HEK293 (cell line): Measurements from ENCODE around the gene GRM4.

Source experiments
- CTCF ChIA-PET: fragments of 350-600 bp; formaldehyde crosslinking; extraction: SDS; loops from one replicate; lab custom pipeline; 2021; ENCODE audit warnings: antibody characterized with exemption; lab: Yijun Ruan, JAX
- POLR2A ChIA-PET: fragments of 300-600 bp; formaldehyde crosslinking; extraction: SDS; loops from one replicate; lab custom pipeline; 2020; ENCODE audit warnings: antibody characterized with exemption, inconsistent platforms; lab: Yijun Ruan, JAX
- H3K27ac ChIP-seq: fragments of 200-500 bp; sonication (Bioruptor generic); 2 replicates; pipeline ENCODE4 v1.5.1; 2014; ENCODE audit warnings: low read depth, low read length, control low read depth, inconsistent platforms; ENCODE audit errors: extremely low read depth
- H3K36me3 ChIP-seq, 2 experiments: fragments of 200-500 bp in 1 of 2; sonication (Bioruptor generic) in 1 of 2; 1 replicate in 1 of 2; 2 replicates in 1 of 2; pipeline ENCODE4 v1.5.1; 2014 to 2017; ENCODE audit warnings: inconsistent platforms in 2 of 2, low read length in 2 of 2; ENCODE audit not compliant: control insufficient read depth in 2 of 2, insufficient read depth in 1 of 2
- H3K4me1 ChIP-seq: fragments of 200-500 bp; sonication (Bioruptor generic); 2 replicates; pipeline ENCODE4 v1.5.1; 2014; ENCODE audit warnings: mild to moderate bottlenecking, low read length, inconsistent platforms; ENCODE audit not compliant: control insufficient read depth, insufficient read depth
- H3K4me3 ChIP-seq: 2 replicates; pipeline ENCODE4 v1.5.1; 2011; ENCODE audit warnings: low read depth, mild to moderate bottlenecking, control low read depth, low read length, moderate library complexity
- H3K9me3 ChIP-seq: fragments of 200-500 bp; sonication (Bioruptor generic); 2 replicates; pipeline ENCODE4 v1.5.1; 2014; ENCODE audit warnings: low read depth, low read length, inconsistent platforms; ENCODE audit not compliant: control insufficient read depth, insufficient read depth
- GLIS1 ChIP-seq: fragments of 450-650 bp; formaldehyde crosslinking; IDR thresholded peaks from 2 replicates; pipeline ENCODE4 v1.5.1; 2016; ENCODE audit warnings: missing biosample characterization, missing genetic modification characterization
- KLF1 ChIP-seq: fragments of 450-650 bp; formaldehyde crosslinking; IDR thresholded peaks from 2 replicates; pipeline ENCODE4 v1.5.1; 2016; ENCODE audit warnings: missing biosample characterization, missing genetic modification characterization
- ZFP3 ChIP-seq: fragments of 450-650 bp; formaldehyde crosslinking; IDR thresholded peaks from 2 replicates; pipeline ENCODE4 v1.5.1; 2016; ENCODE audit warnings: low read depth, missing biosample characterization, missing genetic modification characterization
- ZIC2 ChIP-seq: fragments of 450-650 bp; formaldehyde crosslinking; IDR thresholded peaks from 2 replicates; pipeline ENCODE4 v1.5.1; 2016; ENCODE audit warnings: missing biosample characterization, missing genetic modification characterization
- ZNF16 ChIP-seq: fragments of 450-650 bp; formaldehyde crosslinking; IDR thresholded peaks from 2 replicates; pipeline ENCODE4 v1.5.1; 2016; ENCODE audit warnings: low read depth, missing biosample characterization, missing genetic modification characterization
- ZNF529 ChIP-seq: fragments of 450-650 bp; formaldehyde crosslinking; IDR thresholded peaks from 2 replicates; pipeline ENCODE4 v1.5.1; 2017; ENCODE audit warnings: missing genetic modification characterization, missing biosample characterization; ENCODE audit not compliant: insufficient replicate concordance
- ZNF571 ChIP-seq: fragments of 450-650 bp; formaldehyde crosslinking; IDR thresholded peaks from 2 replicates; pipeline ENCODE4 v1.5.0; 2017; ENCODE audit warnings: missing biosample characterization, missing genetic modification characterization
- ZNF664 ChIP-seq: fragments of 450-650 bp; formaldehyde crosslinking; IDR thresholded peaks from 2 replicates; pipeline ENCODE4 v1.5.1; 2016; ENCODE audit warnings: missing biosample characterization, missing genetic modification characterization
- ZNF701 ChIP-seq: fragments of 450-650 bp; formaldehyde crosslinking; IDR thresholded peaks from 2 replicates; pipeline ENCODE4 v1.5.1; 2016; ENCODE audit warnings: missing biosample characterization, missing genetic modification characterization
- ZSCAN4 ChIP-seq: fragments of 450-650 bp; formaldehyde crosslinking; IDR thresholded peaks from 2 replicates; pipeline ENCODE4 v1.5.1; 2017; ENCODE audit warnings: missing biosample characterization, missing genetic modification characterization
- TF ChIP-seq, protein P1 (sequence below): fragments of 450-650 bp; formaldehyde crosslinking; IDR thresholded peaks from 2 replicates; pipeline ENCODE4 v1.5.1; 2016; ENCODE audit warnings: missing biosample characterization, missing genetic modification characterization
- TF ChIP-seq, protein P2 (sequence below): IDR thresholded peaks from 2 replicates; pipeline ENCODE4 v1.6.1; 2011; ENCODE audit warnings: mild to moderate bottlenecking, low read depth, low read length, borderline replicate concordance

Gene GRM4

GRCh38 chr6:34093854-34094430 lies 51.9 kb downstream of the GRM4 start (continued):
- TF ChIP-seq, protein P1, sequence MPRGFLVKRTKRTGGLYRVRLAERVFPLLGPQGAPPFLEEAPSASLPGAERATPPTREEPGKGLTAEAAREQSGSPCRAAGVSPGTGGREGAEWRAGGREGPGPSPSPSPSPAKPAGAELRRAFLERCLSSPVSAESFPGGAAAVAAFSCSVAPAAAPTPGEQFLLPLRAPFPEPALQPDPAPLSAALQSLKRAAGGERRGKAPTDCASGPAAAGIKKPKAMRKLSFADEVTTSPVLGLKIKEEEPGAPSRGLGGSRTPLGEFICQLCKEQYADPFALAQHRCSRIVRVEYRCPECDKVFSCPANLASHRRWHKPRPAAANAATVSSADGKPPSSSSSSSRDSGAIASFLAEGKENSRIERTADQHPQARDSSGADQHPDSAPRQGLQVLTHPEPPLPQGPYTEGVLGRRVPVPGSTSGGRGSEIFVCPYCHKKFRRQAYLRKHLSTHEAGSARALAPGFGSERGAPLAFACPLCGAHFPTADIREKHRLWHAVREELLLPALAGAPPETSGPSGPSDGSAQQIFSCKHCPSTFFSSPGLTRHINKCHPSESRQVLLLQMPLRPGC: no peak
- no peak for TF ChIP-seq ZNF16 (tag by site-specific recombination)

GRCh38 chr6:34093206-34093605 lies 52.7 kb downstream of the GRM4 start:
- CTCF ChIA-PET: interaction anchor here (0.7 kb wide), 1 partner anchor 326 kb away, joined by 3 read pairs; no protein-coding TSS in a partner anchor
- TF ChIP-seq ZNF701 (tag by site-specific recombination) (no peak), ZNF664 (tag by site-specific recombination) (peak; percentile 55; the same call in 1 of the 2 replicates), ZNF571 (tag by site-specific recombination) (no peak), ZSCAN4 (tag by site-specific recombination) (no peak)
- TF ChIP-seq, protein P2, sequence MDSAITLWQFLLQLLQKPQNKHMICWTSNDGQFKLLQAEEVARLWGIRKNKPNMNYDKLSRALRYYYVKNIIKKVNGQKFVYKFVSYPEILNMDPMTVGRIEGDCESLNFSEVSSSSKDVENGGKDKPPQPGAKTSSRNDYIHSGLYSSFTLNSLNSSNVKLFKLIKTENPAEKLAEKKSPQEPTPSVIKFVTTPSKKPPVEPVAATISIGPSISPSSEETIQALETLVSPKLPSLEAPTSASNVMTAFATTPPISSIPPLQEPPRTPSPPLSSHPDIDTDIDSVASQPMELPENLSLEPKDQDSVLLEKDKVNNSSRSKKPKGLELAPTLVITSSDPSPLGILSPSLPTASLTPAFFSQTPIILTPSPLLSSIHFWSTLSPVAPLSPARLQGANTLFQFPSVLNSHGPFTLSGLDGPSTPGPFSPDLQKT: no peak

GRCh38 chr6:34092631-34093030 lies 53.3 kb downstream of the GRM4 start:
- no peaks in the 10 kb centered on the region for H3K36me3 ChIP-seq
- TF ChIP-seq ZNF529 (no peak), ZFP3 (tag by site-specific recombination) (no peak), GLIS1 (tag by site-specific recombination) (peak; percentile 33; the same call in 1 of the 2 replicates), KLF1 (tag by site-specific recombination) (peak; percentile 69; the same call in 1 of the 2 replicates)
- POLR2A ChIA-PET: interaction anchor here (0.6 kb wide), 1 partner anchor 334 kb away, joined by 3 read pairs; no protein-coding TSS in a partner anchor
- CTCF ChIA-PET: no interaction called here
- H3K9me3 ChIP-seq: no peaks in the 10 kb centered on the region
- no peak overlapping the region for H3K4me3 ChIP-seq
- no peak overlapping the region for H3K27ac ChIP-seq
- no peaks in the 10 kb centered on the region for H3K4me1 ChIP-seq

More at GRCh38 chr6:34093206-34093605, 52.7 kb downstream of the GRM4 start:
- POLR2A ChIA-PET: no interaction called here
- no peak overlapping the region for H3K27ac ChIP-seq
- no peaks in the 10 kb centered on the region for H3K9me3 ChIP-seq
- H3K36me3 ChIP-seq: no peaks in the 10 kb centered on the region
- H3K4me1 ChIP-seq: no peaks in the 10 kb centered on the region
- no peak overlapping the region for H3K4me3 ChIP-seq

DNA sequence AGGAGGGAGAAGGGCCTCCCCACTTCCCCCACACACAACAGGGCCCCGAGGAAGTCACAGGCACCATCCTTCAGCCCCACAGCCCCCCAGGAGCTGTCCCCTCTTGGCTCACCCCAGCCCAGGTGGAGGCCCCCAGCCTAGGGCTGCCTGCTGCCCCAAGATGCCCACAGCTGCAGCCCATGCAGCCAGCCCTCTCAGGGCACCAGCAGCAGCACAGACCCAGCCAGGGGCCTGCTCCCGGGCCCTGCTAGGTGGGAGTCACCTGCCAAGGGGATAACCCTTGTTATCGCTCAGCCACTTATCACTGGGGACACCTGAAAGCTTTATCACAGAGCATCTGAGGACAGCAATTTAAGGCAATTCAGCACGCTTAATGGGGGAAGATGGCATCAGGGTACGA lies 55.0 kb downstream of the GRM4 start:
- H3K4me1 ChIP-seq: no peaks in the 10 kb centered on the region
- ChIA-PET CTCF (interaction anchor here (0.6 kb wide), 1 partner anchor 27 kb away, joined by 4 read pairs; no protein-coding TSS in a partner anchor), POLR2A (no interaction called here)
- H3K4me3 ChIP-seq: no peak overlapping the region
- no peak overlapping the region for H3K27ac ChIP-seq
- H3K9me3 ChIP-seq: no peaks in the 10 kb centered on the region
- H3K36me3 ChIP-seq: no peaks in the 10 kb centered on the region
- TF ChIP-seq ZNF701 (tag by site-specific recombination) (no peak), ZIC2 (tag by site-specific recombination) (peak; percentile 34; the same call in 1 of the 2 replicates), GLIS1 (tag by site-specific recombination) (peak; percentile 79)
